HG02884 (cell line): ENCODE results near the gene AMBRA1.
"Not testable (repeated sequence)": the region's sequence is repeated elsewhere in the genome, so short reads cannot be mapped to it uniquely, and the experiment has no call there.

Experiments used
- ATAC-seq: cut with Tn5 transposase; IDR thresholded peaks from one replicate; pipeline ENCODE4 v1.9.1; 2021; ENCODE audit warnings: mild to moderate bottlenecking, moderate library complexity; ENCODE audit not compliant: unreplicated experiment

The AMBRA1 gene

DNA sequence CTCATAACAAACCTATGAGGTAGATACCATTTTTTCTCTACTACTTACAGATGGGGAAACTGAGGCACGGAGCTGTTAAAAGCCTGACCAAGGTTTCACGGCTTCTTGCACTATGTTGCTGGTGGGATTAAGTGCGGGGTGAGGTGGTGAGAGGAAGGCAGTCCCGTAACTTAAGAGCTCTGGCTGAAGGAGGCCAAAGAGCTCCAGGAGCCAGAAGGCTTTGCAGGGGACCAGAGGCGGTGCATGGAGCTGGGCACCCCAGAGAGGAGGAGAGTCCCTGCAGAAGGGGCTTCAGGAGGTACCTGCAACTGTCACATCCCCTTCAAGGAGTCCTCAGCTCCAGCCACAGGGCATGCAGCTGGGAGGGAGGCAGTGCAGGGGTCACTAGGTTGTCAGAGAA is 206.4 kb downstream of the AMBRA1 start:
- no peak for ATAC-seq

DNA sequence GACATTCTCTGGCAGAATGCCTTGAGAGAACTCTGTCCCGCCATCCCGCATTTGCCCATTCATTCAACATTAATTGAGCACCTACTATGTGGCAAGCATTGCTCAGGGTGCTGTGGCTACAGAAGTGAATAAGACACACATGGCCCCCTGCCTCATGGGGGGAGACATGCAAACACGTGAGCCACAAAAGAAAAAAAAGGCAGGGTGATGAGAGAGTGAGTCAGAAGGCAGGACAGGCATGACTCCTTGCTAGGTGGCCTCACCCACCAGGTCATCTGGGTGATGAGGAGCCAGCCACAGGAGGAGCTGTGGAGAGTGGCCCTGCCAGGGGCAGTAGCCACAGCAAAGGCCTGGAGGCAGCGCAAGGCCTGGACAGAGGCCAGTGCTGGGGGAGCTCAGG is 207.1 kb downstream of the AMBRA1 start:
- ATAC-seq = no peak

DNA sequence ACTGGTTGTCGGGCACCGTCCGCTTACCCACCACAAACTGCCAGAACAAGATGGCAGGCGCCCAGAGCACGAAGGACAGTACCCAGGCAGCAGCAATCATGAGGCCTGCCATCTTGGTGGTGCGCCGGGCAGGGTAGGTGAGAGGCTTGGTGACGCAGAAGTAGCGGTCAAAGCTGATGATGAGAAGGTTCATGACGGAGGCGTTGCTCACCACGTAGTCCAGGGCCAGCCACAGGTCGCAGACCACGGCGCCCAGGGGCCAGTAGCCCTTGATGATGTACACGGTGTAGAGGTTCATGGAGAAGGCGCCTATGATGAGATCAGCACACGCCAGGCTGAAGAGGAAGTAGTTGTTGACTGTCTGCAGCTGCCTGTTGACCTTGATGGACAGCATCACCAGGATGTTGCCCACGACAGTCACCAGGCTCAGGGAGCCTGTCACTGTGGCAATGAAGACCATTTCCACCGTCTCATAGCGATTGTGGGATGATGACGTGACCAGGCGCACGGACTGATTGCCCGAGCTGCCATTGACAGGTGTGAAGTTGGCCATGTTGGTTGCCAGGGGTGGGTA is 207.7 kb downstream of the AMBRA1 start:
- no peak for ATAC-seq

DNA sequence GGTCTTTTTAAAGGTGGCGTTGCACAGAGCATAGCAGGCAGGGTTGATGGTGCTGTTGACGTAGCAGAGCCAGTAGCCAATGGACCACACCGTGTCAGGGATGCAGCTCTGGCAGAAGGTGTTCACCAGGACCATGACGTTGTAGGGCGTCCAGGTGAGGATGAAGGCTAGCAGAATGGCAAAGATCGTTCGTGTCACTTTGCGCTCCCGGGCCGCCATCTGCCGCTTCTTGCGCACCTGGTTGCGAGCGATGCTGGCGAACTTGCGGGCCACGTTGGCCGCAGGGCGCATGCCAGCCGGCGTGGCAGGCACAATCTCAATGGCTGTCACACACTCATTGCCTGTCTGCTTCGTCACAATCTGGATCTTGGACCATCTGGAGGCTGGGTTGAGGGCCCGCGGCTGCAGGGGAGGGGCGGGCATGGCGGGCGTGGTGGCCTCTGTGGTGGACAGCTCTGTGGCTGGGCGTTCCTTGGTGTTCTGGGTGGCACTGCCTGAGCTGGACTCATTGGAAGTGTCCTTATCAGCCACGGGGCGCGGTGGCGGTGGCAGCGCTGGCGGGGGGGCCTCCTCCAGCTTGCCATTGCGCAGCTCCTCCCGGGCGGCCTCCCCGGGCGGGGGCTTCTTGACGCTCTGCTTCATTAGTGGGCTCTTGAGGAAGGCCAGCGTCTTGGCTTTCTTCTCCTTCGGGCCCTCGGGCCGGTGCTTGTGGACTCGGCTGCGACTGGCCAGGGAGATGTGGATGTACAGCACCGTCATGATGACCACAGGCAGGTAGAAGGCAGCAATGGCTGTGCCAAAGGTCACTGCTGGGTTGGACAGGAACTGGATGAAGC is 208.4 kb downstream of the AMBRA1 start:
- ATAC-seq = no peak

DNA sequence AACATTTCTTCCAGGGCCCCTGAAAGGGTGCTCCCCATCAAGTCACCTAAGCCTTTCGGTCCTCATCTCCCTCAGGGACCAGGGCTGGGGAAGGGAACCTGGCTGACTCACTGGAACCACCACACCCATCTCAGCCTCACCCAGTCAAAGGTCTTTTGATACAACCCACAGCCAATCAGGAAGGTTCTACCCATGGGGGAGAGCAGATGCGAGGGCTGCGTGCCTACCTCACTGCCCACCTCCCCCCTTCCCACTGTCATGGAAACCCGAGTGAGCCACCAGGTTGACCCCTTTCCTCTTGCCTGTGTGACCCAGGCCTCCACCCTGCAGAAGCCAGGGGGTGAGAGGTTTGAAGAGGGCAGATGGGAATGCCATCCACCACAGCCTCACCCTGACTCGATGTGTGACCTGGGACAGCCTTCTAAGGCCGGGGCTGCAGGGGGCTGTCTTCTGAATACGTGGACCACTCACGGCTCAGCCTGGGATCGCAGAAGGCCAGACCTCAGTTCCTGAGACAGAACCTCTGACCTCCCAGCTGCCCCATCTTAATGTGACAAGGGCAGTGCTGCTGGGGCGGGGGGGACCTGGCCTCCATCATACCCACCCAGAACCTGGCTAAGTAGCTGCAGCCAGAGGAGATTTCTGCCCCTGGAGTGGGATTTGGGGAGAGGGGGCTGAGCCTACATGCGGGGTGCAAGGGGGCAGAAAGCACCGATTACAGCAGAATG is 209.7 kb downstream of the AMBRA1 start:
- no peak for ATAC-seq

DNA sequence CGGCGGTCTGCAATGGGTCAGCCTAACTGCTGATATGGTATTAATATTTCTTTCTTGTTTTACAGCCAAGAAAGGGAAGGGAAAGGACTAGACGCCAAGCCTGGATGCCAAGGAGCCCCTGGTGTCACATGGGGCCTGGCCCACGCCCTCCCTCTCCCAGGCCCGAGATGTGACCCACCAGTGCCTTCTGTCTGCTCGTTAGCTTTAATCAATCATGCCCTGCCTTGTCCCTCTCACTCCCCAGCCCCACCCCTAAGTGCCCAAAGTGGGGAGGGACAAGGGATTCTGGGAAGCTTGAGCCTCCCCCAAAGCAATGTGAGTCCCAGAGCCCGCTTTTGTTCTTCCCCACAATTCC is 210.4 kb downstream of the AMBRA1 start:
- no peak for ATAC-seq

DNA sequence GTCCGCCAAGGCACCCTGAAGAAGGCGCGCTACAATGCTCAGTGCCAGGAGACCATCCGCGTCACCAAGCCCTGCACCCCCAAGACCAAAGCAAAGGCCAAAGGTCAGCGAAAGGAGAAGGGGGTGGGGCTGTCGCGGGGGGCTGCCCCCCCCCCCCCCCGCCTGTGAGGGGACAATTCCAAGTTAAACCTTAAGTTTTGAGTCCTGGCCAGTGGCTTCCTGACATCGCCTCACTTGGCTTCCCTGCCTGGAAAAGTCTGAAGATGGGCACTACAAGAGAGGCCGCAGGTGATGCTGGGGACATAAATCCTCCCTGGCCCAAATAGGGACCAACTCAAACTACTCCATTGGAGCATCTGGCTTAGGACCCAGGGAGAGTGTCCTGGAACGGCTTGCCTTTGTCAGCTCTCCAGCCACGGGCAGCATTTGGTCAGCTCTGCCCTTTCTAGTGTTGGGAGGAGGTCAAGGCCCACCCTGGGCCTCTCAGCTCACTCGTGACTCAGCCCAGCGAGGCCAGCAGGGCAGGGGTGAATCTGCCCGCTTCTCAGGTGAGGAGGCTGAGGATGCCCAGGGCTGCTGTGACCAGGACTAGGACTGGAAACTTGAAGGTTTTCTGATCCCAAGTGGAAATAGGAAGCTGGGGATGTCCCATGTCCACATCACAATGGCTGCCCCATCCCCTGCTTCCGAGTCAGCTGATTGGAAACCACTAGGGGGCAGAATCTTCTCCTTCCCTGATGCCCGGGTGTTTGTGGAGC is 211.0 kb downstream of the AMBRA1 start:
- ATAC-seq = no peak

DNA sequence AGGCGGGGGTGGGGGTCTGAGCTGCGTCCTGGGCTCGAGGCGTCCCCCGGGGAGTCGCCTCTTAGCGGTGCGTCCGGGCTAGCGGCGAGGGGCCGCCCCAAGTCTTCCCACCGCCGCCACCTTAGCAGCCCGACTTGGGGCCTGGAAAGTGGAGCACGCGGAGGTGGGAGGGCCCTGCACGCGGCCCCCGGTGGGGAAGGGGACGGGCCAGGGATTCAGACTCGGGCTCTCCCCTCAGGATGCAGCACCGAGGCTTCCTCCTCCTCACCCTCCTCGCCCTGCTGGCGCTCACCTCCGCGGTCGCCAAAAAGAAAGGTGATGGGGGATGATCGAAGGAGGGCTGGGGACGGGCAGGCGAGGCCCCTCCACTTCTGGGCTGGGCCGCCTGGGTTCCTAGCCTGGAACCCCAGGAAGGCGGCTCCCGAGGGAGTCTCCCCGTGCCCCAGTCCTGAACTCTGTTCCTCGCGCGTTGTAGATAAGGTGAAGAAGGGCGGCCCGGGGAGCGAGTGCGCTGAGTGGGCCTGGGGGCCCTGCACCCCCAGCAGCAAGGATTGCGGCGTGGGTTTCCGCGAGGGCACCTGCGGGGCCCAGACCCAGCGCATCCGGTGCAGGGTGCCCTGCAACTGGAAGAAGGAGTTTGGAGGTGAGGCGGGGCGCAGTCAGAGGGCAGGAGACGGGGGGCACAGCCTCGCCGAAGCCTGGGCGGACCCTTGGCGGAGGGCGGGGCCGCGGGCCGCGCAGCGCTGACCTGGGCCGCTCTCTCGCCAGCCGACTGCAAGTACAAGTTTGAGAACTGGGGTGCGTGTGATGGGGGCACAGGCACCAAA is 211.8 kb downstream of the AMBRA1 start:
- no peak for ATAC-seq

DNA sequence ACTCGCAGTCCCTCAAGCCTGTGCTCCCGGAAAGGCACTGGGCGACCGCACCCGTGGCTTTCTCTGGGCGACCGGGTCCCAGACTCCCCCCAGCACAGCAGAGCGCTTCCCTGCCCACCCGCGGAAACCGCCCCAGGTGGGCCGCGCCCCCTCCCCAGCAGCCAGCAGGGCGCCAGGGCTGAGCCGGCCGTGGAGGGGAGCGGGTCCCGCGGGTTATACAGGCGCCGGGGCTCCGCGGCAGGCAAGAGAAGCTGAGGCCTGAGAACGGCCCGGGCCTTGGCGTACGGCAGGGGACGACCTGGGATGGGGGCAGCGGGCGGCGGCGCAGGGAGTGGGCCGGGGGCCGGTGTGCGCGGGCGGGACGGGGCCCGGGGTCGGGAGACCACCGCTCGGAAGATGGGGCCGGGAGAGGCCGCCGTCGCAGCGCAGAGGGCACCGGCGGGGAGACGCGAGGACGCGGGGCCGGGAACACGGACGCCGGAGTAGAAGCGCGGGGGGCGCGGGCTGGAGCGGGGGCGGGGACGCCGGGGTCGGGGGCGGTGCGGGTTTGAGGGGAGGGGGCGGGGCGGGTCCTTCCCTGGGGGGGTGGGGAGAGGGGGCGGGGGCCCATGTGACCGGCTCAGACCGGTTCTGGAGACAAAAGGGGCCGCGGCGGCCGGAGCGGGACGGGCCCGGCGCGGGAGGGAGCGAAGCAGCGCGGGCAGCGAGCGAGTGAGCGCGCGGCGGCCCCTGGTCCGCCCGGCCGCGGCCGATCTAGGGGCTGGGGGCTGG is 212.6 kb downstream of the AMBRA1 start, which contains the start of gene MDK:
MDK (plus strand) TSS at position 622 of the 771 bp plus-strand sequence. CDS start 389 bp downstream, outside the sequence.
- no peak for ATAC-seq

DNA sequence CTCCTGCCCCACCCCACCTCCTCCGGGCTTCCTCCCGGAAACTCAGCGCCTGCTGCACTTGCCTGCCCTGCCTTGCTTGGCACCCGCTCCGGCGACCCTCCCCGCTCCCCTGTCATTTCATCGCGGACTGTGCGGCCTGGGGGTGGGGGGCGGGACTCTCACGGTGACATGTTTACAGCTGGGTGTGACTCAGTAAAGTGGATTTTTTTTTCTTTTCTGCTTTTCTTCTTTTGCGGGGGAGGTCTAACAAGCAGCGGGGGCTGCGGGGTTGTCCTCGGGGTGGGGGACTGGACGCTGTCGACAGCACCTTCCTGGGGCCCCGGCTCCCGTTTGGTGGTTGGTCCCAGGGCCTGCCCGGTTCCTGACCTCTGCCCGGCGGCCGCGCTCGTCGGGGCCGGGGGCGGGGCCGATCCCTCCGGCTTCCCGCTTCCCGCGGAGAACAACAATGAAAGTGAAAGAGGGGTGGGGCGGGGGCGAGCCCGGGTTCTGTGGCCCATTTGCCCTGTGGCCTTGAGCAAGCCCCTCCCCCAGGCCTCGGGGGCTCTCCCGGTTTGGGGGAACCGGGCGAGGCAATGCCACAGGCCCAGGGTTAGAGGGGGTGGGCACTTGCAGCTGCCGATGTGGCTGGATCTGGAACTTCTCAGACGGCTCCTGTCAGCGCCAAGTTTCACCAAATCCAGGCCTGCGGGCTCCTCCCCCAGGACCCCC is 213.3 kb downstream of the AMBRA1 start:
- ATAC-seq = no peak

DNA sequence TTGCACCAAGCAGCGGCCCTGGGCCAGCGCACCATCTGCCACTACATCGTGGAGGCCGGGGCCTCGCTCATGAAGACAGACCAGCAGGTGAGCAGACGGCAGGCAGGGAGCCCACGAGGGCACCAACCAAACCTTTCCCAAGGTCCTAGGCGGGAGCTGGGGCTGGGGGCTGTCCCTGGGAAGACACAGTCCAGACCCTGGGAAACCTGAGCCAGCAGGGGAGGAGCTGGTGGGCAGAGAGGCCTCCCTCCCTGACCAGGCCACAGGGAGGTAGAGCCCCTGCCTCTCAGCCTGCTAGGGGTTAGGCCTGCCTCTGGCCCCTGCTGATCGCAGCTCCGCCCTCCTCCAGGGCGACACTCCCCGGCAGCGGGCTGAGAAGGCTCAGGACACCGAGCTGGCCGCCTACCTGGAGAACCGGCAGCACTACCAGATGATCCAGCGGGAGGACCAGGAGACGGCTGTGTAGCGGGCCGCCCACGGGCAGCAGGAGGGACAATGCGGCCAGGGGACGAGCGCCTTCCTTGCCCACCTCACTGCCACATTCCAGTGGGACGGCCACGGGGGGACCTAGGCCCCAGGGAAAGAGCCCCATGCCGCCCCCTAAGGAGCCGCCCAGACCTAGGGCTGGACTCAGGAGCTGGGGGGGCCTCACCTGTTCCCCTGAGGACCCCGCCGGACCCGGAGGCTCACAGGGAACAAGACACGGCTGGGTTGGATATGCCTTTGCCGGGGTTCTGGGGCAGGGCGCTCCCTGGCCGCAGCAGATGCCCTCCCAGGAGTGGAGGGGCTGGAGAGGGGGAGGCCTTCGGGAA is 214.1 kb downstream of the AMBRA1 start:
- not testable (repeated sequence) for ATAC-seq

DNA sequence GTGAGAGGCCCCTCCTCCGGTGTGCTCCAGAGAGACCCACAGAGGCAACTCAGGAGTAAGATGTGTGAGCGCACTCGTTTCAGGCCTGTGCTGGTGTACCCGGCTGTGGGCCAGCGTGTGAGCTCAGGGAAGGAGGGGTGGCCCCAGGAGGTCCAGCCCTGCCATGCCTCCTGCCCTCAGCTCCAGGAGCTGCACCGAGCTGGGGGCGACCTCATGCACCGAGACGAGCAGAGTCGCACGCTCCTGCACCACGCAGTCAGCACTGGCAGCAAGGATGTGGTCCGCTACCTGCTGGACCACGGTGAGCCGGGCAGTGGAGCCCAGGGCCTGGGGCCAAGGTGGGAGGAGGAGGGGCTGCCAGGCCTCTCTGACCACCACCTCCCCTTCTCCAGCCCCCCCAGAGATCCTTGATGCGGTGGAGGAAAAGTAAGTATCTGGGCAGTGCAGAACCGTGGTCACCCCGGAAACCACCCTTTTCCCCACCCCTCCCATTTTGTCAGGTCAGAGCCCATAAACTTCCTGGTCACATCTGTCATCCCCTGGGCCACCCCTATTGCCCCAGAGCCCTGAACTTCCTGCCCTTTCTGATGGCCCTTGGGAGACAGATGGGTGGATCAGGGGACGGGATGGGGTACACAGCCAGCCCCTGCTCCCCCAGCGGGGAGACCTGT is 214.9 kb downstream of the AMBRA1 start:
- no peak for ATAC-seq

DNA sequence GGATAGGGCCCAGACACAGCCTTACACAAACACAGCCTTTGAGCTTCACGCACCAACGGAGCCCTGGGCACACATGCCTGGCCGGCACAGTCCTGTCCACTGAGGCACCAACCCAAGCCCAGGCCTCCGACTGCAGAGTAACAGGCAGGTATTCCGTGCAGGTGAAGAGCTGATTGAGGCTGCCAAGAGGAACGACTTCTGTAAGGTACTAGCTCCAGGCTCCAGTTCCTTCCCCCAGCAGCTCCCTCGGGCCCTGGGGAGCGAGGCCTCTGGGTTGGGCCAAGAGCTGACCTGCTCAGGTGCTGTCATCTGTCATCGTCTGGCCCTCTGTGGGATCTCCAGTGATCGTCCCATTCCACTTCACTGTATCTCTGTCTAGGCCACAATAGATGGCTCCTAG is 215.5 kb downstream of the AMBRA1 start:
- no peak for ATAC-seq

DNA sequence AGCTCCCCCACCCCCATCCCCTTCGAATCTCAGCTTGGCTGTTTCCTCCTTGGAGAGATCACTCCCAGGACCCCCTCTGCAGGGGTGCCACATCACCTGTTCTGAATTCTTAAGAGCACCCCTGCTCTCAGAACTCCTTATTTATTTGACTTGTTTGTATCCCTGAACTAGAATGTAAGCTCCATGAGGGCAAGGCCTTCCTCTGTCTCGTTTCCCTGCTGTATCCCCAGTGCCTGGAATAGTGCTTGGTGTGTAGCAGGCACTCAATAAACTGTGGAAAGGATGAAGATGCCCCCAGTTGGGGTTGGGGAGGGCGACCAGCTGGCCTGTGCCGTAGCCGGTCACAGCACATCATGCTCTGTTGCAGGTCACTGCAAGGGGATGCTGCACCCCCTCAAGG is 216.0 kb downstream of the AMBRA1 start:
- no peak for ATAC-seq

DNA sequence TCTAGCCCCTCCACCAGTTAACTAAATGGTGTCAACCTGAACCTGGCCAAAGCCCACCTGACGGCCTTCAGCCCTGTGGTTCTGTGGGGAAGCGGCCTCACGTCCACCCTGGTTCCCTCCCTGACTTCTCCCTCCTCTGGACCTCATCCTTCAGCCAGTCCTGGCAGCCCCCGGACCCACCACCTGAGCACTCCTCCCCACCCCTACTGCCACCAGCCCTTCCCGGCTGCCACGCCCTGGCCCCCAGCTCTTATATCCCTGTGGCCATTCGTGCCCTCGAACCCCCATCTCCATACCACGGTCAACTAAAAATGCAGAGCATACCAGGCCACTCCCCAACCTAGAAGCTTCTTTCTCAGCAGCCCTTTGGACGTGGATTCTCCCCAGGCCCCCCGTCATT is 216.5 kb downstream of the AMBRA1 start:
- ATAC-seq = no peak

DNA sequence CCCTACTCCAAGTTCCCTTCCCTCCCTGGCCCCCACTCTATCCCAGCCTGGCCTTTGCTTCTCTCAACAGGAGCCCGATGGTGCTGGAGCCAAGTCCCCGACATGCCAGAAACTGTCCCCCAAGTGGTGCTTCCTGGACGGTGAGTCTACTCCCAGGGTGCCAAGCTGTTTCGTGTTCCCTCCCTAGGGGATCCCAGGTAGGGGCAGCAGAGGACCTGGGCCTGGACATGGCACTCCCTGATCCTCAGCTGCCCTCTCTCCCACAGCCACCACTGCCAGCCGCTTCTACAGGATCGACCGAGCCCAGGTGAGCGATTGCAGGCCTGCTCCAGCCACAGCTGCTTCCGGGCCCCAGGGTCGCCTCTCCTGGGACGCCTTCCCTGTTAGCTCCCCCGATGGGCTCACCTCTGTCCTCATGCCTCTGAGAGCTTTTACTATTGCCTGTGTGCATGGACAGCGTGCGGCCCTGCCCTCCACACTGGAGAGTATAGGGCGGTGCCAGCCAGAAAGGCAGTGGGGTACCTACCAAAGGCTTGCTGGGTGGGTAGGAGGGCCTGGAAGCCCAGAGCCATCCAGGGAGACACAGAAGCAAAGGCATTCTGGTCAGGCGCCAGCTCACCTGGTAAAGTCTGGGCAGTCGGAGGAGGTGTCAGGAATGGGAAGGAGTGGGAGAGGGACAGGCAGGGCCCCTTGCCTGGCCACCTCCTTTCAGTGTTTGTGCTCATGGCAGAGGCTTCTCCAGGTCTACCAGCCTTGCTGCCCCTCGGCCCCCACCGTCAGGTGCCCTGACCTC is 217.4 kb downstream of the AMBRA1 start:
- ATAC-seq = no peak
